GM12864 (cell line): Measurements from ENCODE around the gene DNAH5.

Experiments used
- DNase-seq: peaks from one replicate; pipeline ENCODE4 v3.0.0-alpha.2; 2011; ENCODE audit warnings: low read depth
- H3K4me3 ChIP-seq: 2 replicates; pipeline ENCODE4 v1.5.1; 2011; ENCODE audit warnings: mild to moderate bottlenecking, low read depth, low read length, control low read depth
- CTCF ChIP-seq: IDR thresholded peaks from 2 replicates; pipeline ENCODE4 v1.5.1; 2011; ENCODE audit warnings: low read depth, mild to moderate bottlenecking, moderate library complexity, low read length, control low read depth, inconsistent platforms; ENCODE audit errors: missing control alignments

DNAH5 gene

GRCh38 chr5:13658152-13658551 is 286.3 kb downstream of the DNAH5 start:
- no peak overlapping the region for H3K4me3 ChIP-seq
- no peak for TF ChIP-seq CTCF
- DNase-seq, result no peak

- TF ChIP-seq CTCF, result no peak
- no peak overlapping the region for H3K4me3 ChIP-seq
- DNase-seq, result no peak
These were observed 290.8 kb downstream of the DNAH5 start for GRCh38 chr5:13653709-13654108.

- TF ChIP-seq CTCF, result no peak
- DNase-seq, result no peak
These were observed 294.8 kb downstream of the DNAH5 start for GRCh38 chr5:13649656-13650055.

GRCh38 chr5:13648822-13649221 is 295.7 kb downstream of the DNAH5 start:
- TF ChIP-seq CTCF, result no peak

More at GRCh38 chr5:13649656-13650055, 294.8 kb downstream of the DNAH5 start:
- no peak overlapping the region for H3K4me3 ChIP-seq

GRCh38 chr5:13643734-13644133 is 300.8 kb downstream of the DNAH5 start:
- TF ChIP-seq CTCF, result no peak
- no peak overlapping the region for H3K4me3 ChIP-seq
- no peak for DNase-seq

More at GRCh38 chr5:13648822-13649221, 295.7 kb downstream of the DNAH5 start:
- no peak for DNase-seq
- H3K4me3 ChIP-seq, result no peak overlapping the region

- no peak for TF ChIP-seq CTCF
- H3K4me3 ChIP-seq, result no peak overlapping the region
- DNase-seq, result no peak
These were observed 301.3 kb downstream of the DNAH5 start for GRCh38 chr5:13643196-13643595.
